Lung (tissue), 12 donors: ENCODE results near the gene NLRC3. TPM values are rescaled to one million over a fixed set of nuclear protein-coding genes. Genes with fewer than 3 reads are reported as not detected.

Source experiments
- ATAC-seq: fragments of 200-7000 bp; cut with Tn5 transposase; one replicate; pipeline ENCODE4 v1.9.1; 2020; ENCODE audit warnings: moderate number of reproducible peaks; ENCODE audit not compliant: insufficient read depth, low FRiP score
- DNase-seq, 3 donors: peaks; one replicate each; pipeline ENCODE4 v3.0.0-alpha.2; 2013 to 2017
- H3K27ac ChIP-seq, 2 donors: one replicate each; pipeline ENCODE4 v1.5.1; 2013; ENCODE audit warnings: mild to moderate bottlenecking in 2 of 2, moderate library complexity in 2 of 2, control low read depth in 1 of 2, inconsistent platforms in 1 of 2, low read depth in 1 of 2, low read length in 1 of 2
- H3K27me3 ChIP-seq, 3 donors: one replicate each; pipeline ENCODE4 v1.5.1; 2013; ENCODE audit warnings: low read length in 2 of 3; ENCODE audit not compliant: control insufficient read depth in 3 of 3, insufficient read depth in 3 of 3
- H3K36me3 ChIP-seq, 4 donors: one replicate each; pipeline ENCODE4 v1.5.1; 2013; ENCODE audit warnings: low read length in 4 of 4, mild to moderate bottlenecking in 1 of 4, moderate library complexity in 1 of 4; ENCODE audit not compliant: control insufficient read depth in 4 of 4, insufficient read depth in 4 of 4
- H3K4me1 ChIP-seq, 5 donors: one replicate each; pipeline ENCODE4 v1.5.1; 2013; ENCODE audit warnings: low read length in 5 of 5, mild to moderate bottlenecking in 2 of 5, moderate library complexity in 1 of 5; ENCODE audit not compliant: control insufficient read depth in 5 of 5, insufficient read depth in 5 of 5
- H3K4me3 ChIP-seq: one replicate; pipeline ENCODE4 v1.5.1; 2013; ENCODE audit warnings: mild to moderate bottlenecking, control low read depth, moderate library complexity
- H3K9ac ChIP-seq, 2 donors: one replicate each; pipeline ENCODE4 v1.5.1; 2013; ENCODE audit warnings: low read length in 2 of 2, control low read depth in 1 of 2; ENCODE audit not compliant: insufficient read depth in 1 of 2
- H3K9me3 ChIP-seq, 4 donors: one replicate each; pipeline ENCODE4 v1.5.1; 2013; ENCODE audit warnings: low read length in 3 of 4, mild to moderate bottlenecking in 1 of 4, moderate library complexity in 1 of 4; ENCODE audit not compliant: control insufficient read depth in 4 of 4, insufficient read depth in 3 of 4
- WGBS, 2 donors: extraction: QIAGEN DNeasy Blood & Tissue Kit; methylation state at CpG; one replicate each; pipeline ENCODE4 v1.1.7; 2013; 5-methylcytosine and 5-hydroxymethylcytosine counted together
- polyA plus RNA-seq, 2 donors: library from polyadenylated mRNA; stranded (reverse); fragments of 200-250 nt; gene quantifications; one replicate each; pipeline ENCODE4 v1.2.1, GENCODE V29; 2013
- total RNA-seq, 2 donors: library from RNA; depleted of rRNA in 1 of 2; stranded (reverse); fragments of >200 nt in 1 of 2; gene quantifications; one replicate each; pipeline ENCODE4 v1.2.1, GENCODE V29; 2014 to 2021
- TF ChIP-seq, protein P1 (sequence below): IDR thresholded peaks from 2 replicates; pipeline ENCODE4 v1.5.1; 2012; ENCODE audit warnings: mild to moderate bottlenecking; ENCODE audit errors: control extremely low read depth, extremely low read depth
- donor health status: control.
- donor health status: control.
- donor health status: Bipolar disorder and iron deficiency.
- donor health status: healthy.
- donor health status: DM: yes; HTN: yes; CAD: no.

NLRC3 gene
- total and polyA plus RNA-seq, 4 donors = 1.1 to 4.4 (median 2.5) TPM

DNA sequence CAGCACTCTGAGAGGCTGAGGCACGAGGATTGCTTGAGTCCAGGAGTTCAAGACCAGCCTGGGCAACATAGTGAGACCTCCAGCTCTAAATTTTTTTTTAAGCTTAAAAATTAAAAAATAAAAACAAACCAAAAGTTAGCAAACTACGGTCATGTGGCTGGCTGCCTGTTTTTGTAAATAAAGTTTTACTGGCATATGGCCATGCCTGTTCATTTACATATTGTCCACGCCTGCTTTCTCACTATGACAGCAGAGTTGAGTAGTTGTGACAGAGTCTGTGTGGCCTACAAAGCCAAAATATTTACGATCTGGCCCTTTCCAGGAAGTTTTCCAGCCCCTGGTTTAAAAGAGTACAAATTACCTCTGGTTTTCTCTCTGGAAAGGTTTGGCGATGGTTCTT lies 30.9 kb upstream of the NLRC3 start:
- H3K4me1 ChIP-seq = peaks cover 1 to 16% (median 6%) of the 10 kb centered on the region in 5 donors
- H3K9me3 ChIP-seq = no peaks in the 10 kb centered on the region
- H3K27me3 ChIP-seq = no peaks in the 10 kb centered on the region
- no peak overlapping the region for H3K4me3 ChIP-seq
- ATAC-seq = no peak
- TF ChIP-seq, protein P1, sequence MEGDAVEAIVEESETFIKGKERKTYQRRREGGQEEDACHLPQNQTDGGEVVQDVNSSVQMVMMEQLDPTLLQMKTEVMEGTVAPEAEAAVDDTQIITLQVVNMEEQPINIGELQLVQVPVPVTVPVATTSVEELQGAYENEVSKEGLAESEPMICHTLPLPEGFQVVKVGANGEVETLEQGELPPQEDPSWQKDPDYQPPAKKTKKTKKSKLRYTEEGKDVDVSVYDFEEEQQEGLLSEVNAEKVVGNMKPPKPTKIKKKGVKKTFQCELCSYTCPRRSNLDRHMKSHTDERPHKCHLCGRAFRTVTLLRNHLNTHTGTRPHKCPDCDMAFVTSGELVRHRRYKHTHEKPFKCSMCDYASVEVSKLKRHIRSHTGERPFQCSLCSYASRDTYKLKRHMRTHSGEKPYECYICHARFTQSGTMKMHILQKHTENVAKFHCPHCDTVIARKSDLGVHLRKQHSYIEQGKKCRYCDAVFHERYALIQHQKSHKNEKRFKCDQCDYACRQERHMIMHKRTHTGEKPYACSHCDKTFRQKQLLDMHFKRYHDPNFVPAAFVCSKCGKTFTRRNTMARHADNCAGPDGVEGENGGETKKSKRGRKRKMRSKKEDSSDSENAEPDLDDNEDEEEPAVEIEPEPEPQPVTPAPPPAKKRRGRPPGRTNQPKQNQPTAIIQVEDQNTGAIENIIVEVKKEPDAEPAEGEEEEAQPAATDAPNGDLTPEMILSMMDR = no peak
- peaks cover 2 to 4% (median 3%) of the 10 kb centered on the region in 4 donors for H3K36me3 ChIP-seq
- H3K27ac ChIP-seq = no peak overlapping the region
- DNase-seq = no peak
- WGBS, 2 donors = 89 to 92% methylated on average over 5 of the region's 5 CpGs
- H3K9ac ChIP-seq = no peak overlapping the region

DNA sequence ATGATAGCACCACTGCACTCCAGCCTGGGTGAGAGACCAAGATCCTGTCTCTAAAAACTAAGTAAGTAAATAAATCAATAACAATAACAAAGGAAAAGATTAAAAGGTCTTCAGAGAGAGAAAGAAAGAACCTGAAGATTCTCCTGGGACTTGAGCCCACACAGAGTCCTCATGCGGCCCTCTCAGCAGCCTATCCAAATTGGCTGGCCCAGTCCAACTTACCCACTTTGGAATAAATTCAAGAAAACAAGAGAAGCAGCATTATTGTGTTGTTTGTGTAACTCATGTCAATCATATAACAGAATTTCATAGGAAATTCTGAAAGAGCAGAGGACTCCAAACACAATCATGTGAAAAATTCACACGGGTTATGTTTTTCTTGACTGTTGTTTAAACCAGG lies 30.4 kb upstream of the NLRC3 start:
- Histone ChIP-seq H3K4me1 (peaks cover under 1 to 14% (median 6%) of the 10 kb centered on the region in 5 donors), H3K27ac (no peak overlapping the region), H3K27me3 (no peaks in the 10 kb centered on the region), H3K9me3 (no peaks in the 10 kb centered on the region), H3K36me3 (peaks cover 2 to 4% (median 3%) of the 10 kb centered on the region in 4 donors), H3K4me3 (no peak overlapping the region), H3K9ac (no peak overlapping the region)
- no peak for DNase-seq
- TF ChIP-seq, protein P1 = no peak
- 92 to 99% methylated on average over 2 of the region's 2 CpGs for WGBS, 2 donors
- no peak for ATAC-seq

DNA sequence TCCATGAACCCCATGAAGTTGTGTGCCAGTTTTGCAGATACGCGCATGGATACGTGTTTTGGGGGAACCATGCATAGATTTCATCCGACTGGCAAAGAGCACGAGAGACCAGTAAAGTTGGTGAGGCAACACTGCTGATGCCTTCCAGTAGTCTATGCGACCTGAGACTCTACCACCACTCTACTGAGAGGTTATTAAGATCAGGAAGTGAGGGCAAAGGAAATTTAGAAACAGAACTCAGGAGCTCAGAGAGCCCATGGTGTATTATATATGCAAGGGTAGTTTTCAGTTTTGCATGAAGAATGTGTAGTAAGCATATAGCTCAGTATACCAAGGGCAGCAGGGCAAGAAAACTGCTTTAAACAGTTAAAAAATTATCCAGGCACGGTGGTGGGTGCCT lies 30.0 kb upstream of the NLRC3 start:
- Histone ChIP-seq H3K36me3 (peaks cover 2 to 4% (median 3%) of the 10 kb centered on the region in 4 donors), H3K9me3 (no peaks in the 10 kb centered on the region), H3K4me1 (peaks cover 0 to 12% (median 4%) of the 10 kb centered on the region in 5 donors), H3K9ac (no peak overlapping the region), H3K27ac (no peak overlapping the region), H3K4me3 (no peak overlapping the region), H3K27me3 (no peaks in the 10 kb centered on the region)
- TF ChIP-seq, protein P1 = no peak
- ATAC-seq (no peak), DNase-seq (no peak)
- WGBS, 2 donors = 85 to 92% methylated on average over 7 of the region's 7 CpGs

DNA sequence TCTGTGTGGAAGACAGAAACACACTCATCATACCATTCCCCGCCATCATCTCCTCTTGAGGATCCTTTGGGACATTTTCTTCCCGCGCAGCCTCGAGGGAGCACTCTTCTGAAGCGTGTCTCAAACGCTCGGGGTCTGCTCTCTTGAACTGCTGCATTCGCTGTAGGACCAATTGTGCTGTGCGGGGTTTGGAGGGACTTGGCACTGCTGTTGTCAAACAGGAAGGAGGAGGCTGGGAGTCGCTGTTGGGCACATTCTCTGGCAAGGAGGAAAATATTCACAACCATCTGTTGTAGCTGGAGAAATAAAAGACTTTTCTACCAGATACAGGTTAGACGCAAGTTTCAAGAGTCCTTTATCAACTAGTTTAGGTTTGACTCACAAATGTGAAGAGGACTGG lies 29.2 kb upstream of the NLRC3 start:
- TF ChIP-seq, protein P1 = no peak
- no peaks in the 10 kb centered on the region for H3K9me3 ChIP-seq
- ATAC-seq (no peak), DNase-seq (no peak)
- no peak overlapping the region for H3K9ac ChIP-seq
- H3K4me1 ChIP-seq = peaks cover 0 to 12% (median 4%) of the 10 kb centered on the region in 5 donors
- no peak overlapping the region for H3K4me3 ChIP-seq
- no peaks in the 10 kb centered on the region for H3K27me3 ChIP-seq
- H3K27ac ChIP-seq = no peak overlapping the region
- H3K36me3 ChIP-seq = peaks cover 0 to 8% (median 3%) of the 10 kb centered on the region in 4 donors
- 82 to 84% methylated on average over 11 of the region's 11 CpGs for WGBS, 2 donors
